A549 (cell line): Measurements from ENCODE around the gene IGSF9. TPM values are rescaled to one million over a fixed set of nuclear protein-coding genes. Genes with fewer than 3 reads are reported as not detected.

Experiments used
- ATAC-seq, 2 experiments: fragments of 200-7000 bp in 1 of 2; fragments of >200 bp in 1 of 2; cut with Nextera tagmentation in 1 of 2; cut with Tn5 transposase in 1 of 2; 3 replicates each; pipeline versions ENCODE4 v1.8.0 to v1.9.1; 2018 to 2020; ENCODE audit warnings: mild to moderate bottlenecking in 1 of 2, moderate library complexity in 1 of 2
- CTCF ChIA-PET: fragments of 300-600 bp; sonication (Branson Sonifier 250); formaldehyde crosslinking; extraction: SDS; loops from one replicate; lab custom pipeline; 2021; ENCODE audit warnings: antibody characterized with exemption, inconsistent platforms; lab: Yijun Ruan, JAX
- POLR2A ChIA-PET: fragments of 350-600 bp; formaldehyde crosslinking; extraction: SDS; loops from one replicate; lab custom pipeline; 2021; ENCODE audit warnings: antibody characterized with exemption, inconsistent platforms; lab: Yijun Ruan, JAX
- DNase-seq, 2 experiments: peaks; one replicate each; pipeline versions ENCODE4 v3.0.0 to v3.0.0-alpha.2; 2011 to 2016; ENCODE audit warnings: low read depth in 1 of 2, low spot score in 1 of 2
- FAIRE-seq: peaks from 2 replicates; lab custom pipeline; 2011; peaks lifted over from hg19 to GRCh38; lab: Jason Lieb, UNC
- H3K27ac ChIP-seq, 2 experiments: fragments of >200 bp; sonication (Bioruptor Twin); formaldehyde crosslinking; 3 replicates each; pipeline ENCODE4 v1.5.1; 2016 to 2017
- H3K4me1 ChIP-seq: fragments of >200 bp; sonication (Bioruptor Twin); formaldehyde crosslinking; 3 replicates; pipeline ENCODE4 v1.6.1; 2016
- H3K4me2 ChIP-seq: fragments of >200 bp; sonication (Bioruptor Twin); formaldehyde crosslinking; 3 replicates; pipeline ENCODE4 v1.6.1; 2016
- H3K4me3 ChIP-seq: fragments of >200 bp; sonication (Bioruptor Twin); formaldehyde crosslinking; 3 replicates; pipeline ENCODE4 v1.5.1; 2016
- H3K9me3 ChIP-seq: fragments of >200 bp; sonication (Bioruptor Twin); formaldehyde crosslinking; 3 replicates; pipeline ENCODE4 v1.6.1; 2016
- ATOH8 ChIP-seq: fragments of 250-450 bp; sonication (Bioruptor Pico); IDR thresholded peaks from 2 replicates; pipeline ENCODE4 v1.5.0; 2020; ENCODE audit warnings: low read depth, mild to moderate bottlenecking, moderate library complexity
- CBX2 ChIP-seq: fragments of 200-600 bp; sonication (generic); IDR thresholded peaks from 2 replicates; pipeline ENCODE4 v1.6.1; 2016; ENCODE audit warnings: low read depth, mild to moderate bottlenecking, borderline replicate concordance
- CEBPB ChIP-seq, 2 experiments: fragments of >200 bp in 1 of 2; sonication (Bioruptor Twin) in 1 of 2; formaldehyde crosslinking in 1 of 2; IDR thresholded peaks; 2 replicates each; pipeline ENCODE4 v1.6.1; 2012 to 2016
- E2F6 ChIP-seq: IDR thresholded peaks from 2 replicates; pipeline ENCODE4 v1.6.1; 2012; ENCODE audit warnings: low read depth, borderline replicate concordance
- EHF ChIP-seq: fragments of 250-450 bp; sonication (Bioruptor Pico); IDR thresholded peaks from 2 replicates; pipeline ENCODE4 v1.5.0; 2020; ENCODE audit warnings: mild to moderate bottlenecking
- EHMT2 ChIP-seq: fragments of 200-600 bp; sonication (generic); IDR thresholded peaks from 2 replicates; pipeline ENCODE4 v1.6.1; 2016; ENCODE audit warnings: antibody characterized with exemption, low read depth, mild to moderate bottlenecking, moderate library complexity
- EP300 ChIP-seq, 2 experiments: fragments of >200 bp; sonication (Bioruptor Twin); formaldehyde crosslinking; IDR thresholded peaks; 2 replicates in 1 of 2; 3 replicates in 1 of 2; pipeline ENCODE4 v1.6.1; 2016 to 2017
- FOSB ChIP-seq: fragments of 250-450 bp; sonication (Bioruptor Pico); IDR thresholded peaks from 2 replicates; pipeline ENCODE4 v1.5.0; 2020; ENCODE audit warnings: mild to moderate bottlenecking, moderate library complexity
- FOSL2 ChIP-seq, 2 experiments: fragments of 450-650 bp in 1 of 2; fragments of >200 bp in 1 of 2; sonication (Bioruptor Twin) in 1 of 2; formaldehyde crosslinking; IDR thresholded peaks; 2 replicates each; pipeline versions ENCODE4 v1.5.0 to v1.6.1; 2016 to 2020; ENCODE audit warnings: mild to moderate bottlenecking in 1 of 2, moderate library complexity in 1 of 2
- FOXS1 ChIP-seq: fragments of 250-450 bp; sonication (Bioruptor Pico); IDR thresholded peaks from 2 replicates; pipeline ENCODE4 v1.5.0; 2020; ENCODE audit warnings: mild to moderate bottlenecking, moderate library complexity
- GATA3 ChIP-seq: IDR thresholded peaks from 2 replicates; pipeline ENCODE4 v1.6.1; 2012; ENCODE audit warnings: borderline replicate concordance
- HOXA7 ChIP-seq: fragments of 250-450 bp; sonication (Bioruptor Pico); IDR thresholded peaks from 2 replicates; pipeline ENCODE4 v1.5.0; 2020; ENCODE audit warnings: mild to moderate bottlenecking, moderate library complexity
- JUN ChIP-seq, 2 experiments: fragments of >200 bp; sonication (Bioruptor Twin); formaldehyde crosslinking; IDR thresholded peaks; 2 replicates in 1 of 2; 3 replicates in 1 of 2; pipeline ENCODE4 v1.6.1; 2016 to 2017
- KDM1A ChIP-seq: fragments of 200-600 bp; sonication (generic); IDR thresholded peaks from 2 replicates; pipeline ENCODE4 v1.6.1; 2016; ENCODE audit warnings: low read depth, mild to moderate bottlenecking
- NFE2L2 ChIP-seq: fragments of 150-350 bp; conservative IDR thresholded peaks from 2 replicates; pipeline ENCODE4 v1.6.1; 2014; ENCODE audit warnings: low read length
- PBX3 ChIP-seq: IDR thresholded peaks from 2 replicates; pipeline ENCODE4 v1.6.1; 2012
- RAD21 ChIP-seq, 2 experiments: fragments of >200 bp in 1 of 2; sonication (Bioruptor Twin) in 1 of 2; formaldehyde crosslinking in 1 of 2; IDR thresholded peaks in 1 of 2; conservative IDR thresholded peaks in 1 of 2; 2 replicates in 1 of 2; 3 replicates in 1 of 2; pipeline ENCODE4 v1.6.1; 2012 to 2018; ENCODE audit warnings: inconsistent platforms in 1 of 2
- RARB ChIP-seq: fragments of 250-450 bp; sonication (Bioruptor Pico); IDR thresholded peaks from 2 replicates; pipeline ENCODE4 v1.8.0; 2021; ENCODE audit warnings: mild to moderate bottlenecking, moderate library complexity
- RCOR1 ChIP-seq: fragments of 150-350 bp; IDR thresholded peaks from 2 replicates; pipeline ENCODE4 v1.6.1; 2014; ENCODE audit warnings: antibody characterized with exemption, low read length, low read depth
- REST ChIP-seq: fragments of 200-600 bp; sonication (generic); IDR thresholded peaks from 2 replicates; pipeline ENCODE4 v1.6.1; 2016; ENCODE audit warnings: antibody characterized with exemption, mild to moderate bottlenecking, moderate library complexity
- RFX5 ChIP-seq: fragments of 450-650 bp; IDR thresholded peaks from 2 replicates; pipeline ENCODE4 v1.7.1; 2014; ENCODE audit warnings: antibody characterized with exemption, mild to moderate bottlenecking, moderate library complexity
- SMC3 ChIP-seq: fragments of >200 bp; sonication (Bioruptor Twin); formaldehyde crosslinking; IDR thresholded peaks from 3 replicates; pipeline ENCODE4 v1.6.1; 2018; ENCODE audit warnings: inconsistent platforms
- TFCP2L1 ChIP-seq: fragments of 250-450 bp; sonication (Bioruptor Pico); IDR thresholded peaks from 2 replicates; pipeline ENCODE4 v1.5.0; 2021; ENCODE audit warnings: mild to moderate bottlenecking
- ZFP36 ChIP-seq: fragments of 450-650 bp; IDR thresholded peaks from 2 replicates; pipeline ENCODE4 v1.6.1; 2014; ENCODE audit warnings: borderline replicate concordance; ENCODE audit not compliant: partially characterized antibody
- ZSCAN20 ChIP-seq: fragments of 250-450 bp; sonication (Bioruptor Pico); IDR thresholded peaks from 2 replicates; pipeline ENCODE4 v1.8.0; 2022; ENCODE audit warnings: mild to moderate bottlenecking, moderate library complexity
- WGBS: methylation state at CpG from one replicate; pipeline ENCODE4 v1.1.6; 2017; ENCODE audit errors: missing lambda C conversion rate; 5-methylcytosine and 5-hydroxymethylcytosine counted together
- polyA plus RNA-seq, 4 experiments: library from polyadenylated mRNA; depleted of rRNA in 3 of 4; stranded (reverse); fragments of >200 nt; fragmentation: RNase III in 1 of 4; extraction: RNeasy Plus Mini Kit Qiagen cat#74134 plus additional on column Dnase treatment in 1 of 4; gene quantifications; 2 replicates in 3 of 4; 3 replicates in 1 of 4; pipeline ENCODE4 v1.2.3, GENCODE V29; 2011 to 2017

The IGSF9 gene
- polyA plus RNA-seq, 2 of the 4 experiments (the other 2 are of a cell fraction), result 0.06 to 0.54 TPM

GRCh38 chr1:159917533-159918351 lies 27.7 kb downstream of the IGSF9 start:
- no peak for TF ChIP-seq SMC3
- no peak for TF ChIP-seq RFX5
- TF ChIP-seq E2F6, result no peak
- TF ChIP-seq NFE2L2, result no peak
- 0 out of 2 replicates have a peak, but pooled peaks have one; percentile 45 for TF ChIP-seq HOXA7 (CRISPR knock-in tag)
- TF ChIP-seq TFCP2L1 (CRISPR knock-in tag), result 0 out of 2 replicates have a peak, but pooled peaks have one; percentile 32
- peak; percentile 83 for TF ChIP-seq FOSB
- ChIA-PET POLR2A (interaction anchor here (0.6 kb wide), 1 partner anchor 15 kb away, joined by 3 read pairs; no protein-coding TSS in a partner anchor), CTCF (interaction anchor here (0.7 to 2.5 kb wide), 3 partner anchors 25 to 118 kb away, joined by 3 to 15 read pairs (median 3); no protein-coding TSS in a partner anchor)
- H3K4me2 ChIP-seq, result peak overlapping the region; percentile 66
- ATAC-seq (no peak), DNase-seq (no peak), FAIRE-seq (no peak)
- no peaks in the 10 kb centered on the region for H3K9me3 ChIP-seq
- WGBS, result 58% methylated on average over 5 of the region's 5 CpGs
- peaks cover 99% of the 10 kb centered on the region for H3K4me1 ChIP-seq
- H3K4me3 ChIP-seq, result no peak overlapping the region
- H3K27ac ChIP-seq, result peak overlapping the region; percentile 76 to 87; a peak in 4 of 6 replicates

GRCh38 chr1:159916242-159917051 lies 29.0 kb downstream of the IGSF9 start:
- WGBS, result 17% methylated on average over 9 of the region's 9 CpGs
- CTCF ChIA-PET, result interaction anchor here (1.2 to 2.5 kb wide), 5 partner anchors 9 to 756 kb away, joined by 4 to 15 read pairs (median 7); partner anchors contain the start of gene TAGLN2
- POLR2A ChIA-PET, result interaction anchor here (2.0 kb wide), 1 partner anchor 8 kb away, joined by 17 read pairs; the partner anchor contains the start of gene TAGLN2
- peak; percentile 97 for FAIRE-seq
- peak; percentile 75 to 86 for ATAC-seq
- H3K4me2 ChIP-seq, result peak overlapping the region; percentile 66
- no peak overlapping the region for H3K4me3 ChIP-seq
- peaks cover 92% of the 10 kb centered on the region for H3K4me1 ChIP-seq
- DNase-seq, result peak; percentile 94 to 95
- H3K27ac ChIP-seq, result peak overlapping the region; percentile 76 to 87
- no peaks in the 10 kb centered on the region for H3K9me3 ChIP-seq
- TF ChIP-seq ATOH8 (CRISPR knock-in tag), result no peak
- peak; percentile 75 for TF ChIP-seq FOSL2 (IDR thresholded peaks at IDR 0.05)
- TF ChIP-seq FOSL2 (CRISPR knock-in tag; IDR thresholded peaks at IDR 0.05), result peak; percentile 89
- peak; percentile 98 for TF ChIP-seq GATA3
- TF ChIP-seq RARB (CRISPR knock-in tag), result no peak
- no peak for TF ChIP-seq E2F6
- no peak for TF ChIP-seq CBX2
- no peak for TF ChIP-seq PBX3
- TF ChIP-seq ZFP36, result no peak
- TF ChIP-seq KDM1A, result no peak
- TF ChIP-seq NFE2L2, result no peak
- no peak; a peak in 1 of 5 replicates for TF ChIP-seq RAD21 (conservative IDR thresholded peaks at IDR 0.05 in 1 of 2, IDR thresholded peaks at IDR 0.05 in 1 of 2)
- peak; percentile 78 to 84; a peak in 3 of 5 replicates for TF ChIP-seq EP300 (IDR thresholded peaks at IDR 0.05)
- no peak for TF ChIP-seq RFX5
- TF ChIP-seq HOXA7 (CRISPR knock-in tag), result no peak; the same call in 1 of the 2 replicates
- no peak for TF ChIP-seq ZSCAN20
- peak; percentile 84 to 93; a peak in 4 of 5 replicates for TF ChIP-seq JUN (IDR thresholded peaks at IDR 0.05)
- no peak for TF ChIP-seq RCOR1
- TF ChIP-seq EHF (CRISPR knock-in tag), result 0 out of 2 replicates have a peak, but pooled peaks have one; percentile 76
- TF ChIP-seq EHMT2, result no peak
- TF ChIP-seq REST, result no peak
- peak; percentile 8 to 81; a peak in 2 of 4 replicates for TF ChIP-seq CEBPB (IDR thresholded peaks at IDR 0.05)
- TF ChIP-seq FOXS1, result peak; percentile 71; the same call in 1 of the 2 replicates
